Psoas muscle (tissue), 8 donors: ENCODE results near the gene RPL13. TPM values are rescaled to one million over a fixed set of nuclear protein-coding genes. Genes with fewer than 3 reads are reported as not detected.

ENCODE experiments used
- ATAC-seq, 4 donors: fragments of 200-7000 bp; cut with Tn5 transposase; one replicate each; pipeline ENCODE4 v1.9.1; 2020; ENCODE audit warnings: moderate library complexity in 3 of 4, mild to moderate bottlenecking in 2 of 4
- DNase-seq, 2 donors: peaks; one replicate each; pipeline ENCODE4 v3.0.0-alpha.2; 2020
- H3K27ac ChIP-seq: fragments of 200-600 bp; one replicate; pipeline ENCODE4 v1.8.0; 2022
- H3K27me3 ChIP-seq, 3 donors: fragments of 200-600 bp in 1 of 3; one replicate each; pipeline versions ENCODE4 v1.6.1 to v1.8.0; 2013 to 2022; ENCODE audit warnings: low read length in 2 of 3, mild to moderate bottlenecking in 2 of 3, moderate library complexity in 1 of 3; ENCODE audit not compliant: insufficient read depth in 3 of 3
- H3K36me3 ChIP-seq, 2 donors: fragments of 200-600 bp in 1 of 2; one replicate each; pipeline versions ENCODE4 v1.6.1 to v1.8.0; 2013 to 2022; ENCODE audit warnings: low read depth in 1 of 2, mild to moderate bottlenecking in 1 of 2, moderate library complexity in 1 of 2; ENCODE audit not compliant: insufficient read depth in 1 of 2
- H3K4me1 ChIP-seq: fragments of 200-600 bp; one replicate; pipeline ENCODE4 v1.8.0; 2022
- H3K4me3 ChIP-seq: fragments of 200-600 bp; one replicate; pipeline ENCODE4 v1.8.0; 2022; ENCODE audit warnings: mild to moderate bottlenecking
- H3K9me3 ChIP-seq: fragments of 200-600 bp; one replicate; pipeline ENCODE4 v1.8.0; 2022
- CTCF ChIP-seq: fragments of 200-600 bp; IDR thresholded peaks from one replicate; pipeline ENCODE4 v1.8.0; 2022; ENCODE audit warnings: antibody characterized with exemption
- WGBS, 3 donors: extraction: QIAGEN DNeasy Blood & Tissue Kit; methylation state at CpG; one replicate each; pipeline versions ENCODE4 v1.1.6 to v1.1.7; 2013; 5-methylcytosine and 5-hydroxymethylcytosine counted together
- intact Hi-C, 2 donors: fragments of 100-400 bp; cut with DNase I; formaldehyde crosslinking; loops; one replicate each; pipeline versions ENCODE4 v1.11.0 to v1.14.2; 2022
- polyA plus RNA-seq, 3 donors: library from polyadenylated mRNA; stranded (reverse); fragments of 200-250 nt; gene quantifications; one replicate each; pipeline ENCODE4 v1.2.3, GENCODE V29; 2013
- total RNA-seq, 4 donors: library from RNA; stranded (reverse); fragmentation: NEBNext Ultra II Directional in 2 of 4; extraction: Animal tissue kit (Norgen Biotek cat#: 25700) in 2 of 4; gene quantifications; one replicate each; pipeline versions ENCODE4 v1.2.1 to v1.2.4, GENCODE V29; 2021 to 2023
- donor health status: healthy with polysubstance abuse.
- donor health status: DM: no; HTN: no; CAD: no; lungs with moderate emphysema.
- donor health status: Bipolar disorder and iron deficiency.
- donor health status: healthy.
- donor health status: DM: yes; HTN: yes; CAD: no.
- donor health status: DM: no; HTN: no; CAD: no.
- donor health status: DM: no; HTN: no; CAD: no.
- donor health status: DM: yes; HTN: yes; CAD: no.

Gene RPL13
- total and polyA plus RNA-seq, 7 donors = 1,039 to 7,334 (median 1,769) TPM

GRCh38 chr16:89599451-89599858, 39.0 kb downstream of the RPL13 start:
- ATAC-seq (no peak), DNase-seq (no peak)
- WGBS, 3 donors = 25 to 43% (median 26%) methylated on average over 7 to 8 of the region's 8 CpGs
- no peaks in the 10 kb centered on the region for H3K36me3 ChIP-seq
- no peak for TF ChIP-seq CTCF
- no peak overlapping the region for H3K27ac ChIP-seq
- H3K4me3 ChIP-seq = no peak overlapping the region
- no peaks in the 10 kb centered on the region for H3K4me1 ChIP-seq
- H3K9me3 ChIP-seq = no peaks in the 10 kb centered on the region
- intact Hi-C loops = no loop called here
- peaks cover 0 to 12% (median 3%) of the 10 kb centered on the region in 3 donors for H3K27me3 ChIP-seq

- peaks cover 0 to 12% (median 3%) of the 10 kb centered on the region in 3 donors for H3K27me3 ChIP-seq
- TF ChIP-seq CTCF = no peak
- H3K27ac ChIP-seq = no peak overlapping the region
- WGBS, 3 donors = 66 to 69% (median 69%) methylated on average over 10 of the region's 10 CpGs
- ATAC-seq = no peak
- DNase-seq = no peak
- no peaks in the 10 kb centered on the region for H3K9me3 ChIP-seq
- H3K36me3 ChIP-seq = no peaks in the 10 kb centered on the region
- intact Hi-C loops = no loop called here
- no peaks in the 10 kb centered on the region for H3K4me1 ChIP-seq
- no peak overlapping the region for H3K4me3 ChIP-seq
Observed at GRCh38 chr16:89599902-89600301, 39.4 kb downstream of the RPL13 start.

GRCh38 chr16:89600427-89600826, 39.9 kb downstream of the RPL13 start:
- DNase-seq (no peak), ATAC-seq (no peak)
- no peak for TF ChIP-seq CTCF
- Histone ChIP-seq H3K36me3 (no peaks in the 10 kb centered on the region), H3K27ac (no peak overlapping the region), H3K4me3 (no peak overlapping the region), H3K9me3 (no peaks in the 10 kb centered on the region), H3K27me3 (peaks cover 0 to 13% (median 3%) of the 10 kb centered on the region in 3 donors), H3K4me1 (no peaks in the 10 kb centered on the region)
- 72 to 80% (median 73%) methylated on average over 12 of the region's 12 CpGs for WGBS, 3 donors
- intact Hi-C loops = no loop called here

GRCh38 chr16:89600956-89601355, 40.5 kb downstream of the RPL13 start:
- intact Hi-C loops = no loop called here
- H3K9me3 ChIP-seq = no peaks in the 10 kb centered on the region
- WGBS, 3 donors = 61 to 72% (median 62%) methylated on average over 8 of the region's 8 CpGs

More at GRCh38 chr16:89600956-89601355, 40.5 kb downstream of the RPL13 start:
- Histone ChIP-seq H3K4me3 (no peak overlapping the region), H3K27ac (no peak overlapping the region), H3K27me3 (peaks cover 0 to 16% (median 3%) of the 10 kb centered on the region in 3 donors), H3K36me3 (no peaks in the 10 kb centered on the region), H3K4me1 (no peaks in the 10 kb centered on the region)
- no peak for TF ChIP-seq CTCF
- no peak for ATAC-seq
- DNase-seq = no peak
